HG03039 (cell line): ENCODE results near the gene ARHGAP23.

ENCODE experiments used
- ATAC-seq: cut with Tn5 transposase; IDR thresholded peaks from one replicate; pipeline ENCODE4 v1.9.1; 2021; ENCODE audit warnings: mild to moderate bottlenecking, moderate library complexity; ENCODE audit not compliant: unreplicated experiment

ARHGAP23 gene

DNA sequence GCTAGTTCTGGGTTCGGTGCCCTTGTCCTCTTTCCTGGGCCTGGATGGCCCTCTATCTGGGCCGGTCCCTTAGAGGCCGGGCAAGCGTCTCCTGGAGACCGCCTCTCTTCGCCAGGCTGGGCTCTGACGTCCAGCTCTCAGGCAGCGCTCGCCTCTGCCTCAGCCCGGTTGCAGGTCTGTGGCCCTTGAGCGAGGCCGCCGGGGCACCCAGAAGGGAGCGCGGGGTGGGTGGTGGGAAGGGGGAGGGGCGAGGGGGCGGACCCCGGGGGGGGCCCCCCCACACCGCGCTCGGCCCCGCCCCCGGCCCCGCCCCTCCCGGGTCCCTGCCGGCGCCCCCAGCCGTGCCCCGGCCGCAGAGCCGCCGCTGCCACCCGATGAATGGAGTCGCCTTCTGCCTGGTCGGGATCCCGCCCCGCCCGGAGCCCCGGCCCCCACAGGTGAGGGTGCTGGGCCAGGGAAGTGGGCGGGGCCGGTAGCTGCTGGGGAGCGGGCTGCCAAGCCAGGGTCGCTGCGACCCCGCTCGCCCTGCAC is at the start of gene ARHGAP23:
Gene ARHGAP23, plus strand, starts transcription at position 353 of the 531 bp plus-strand sequence. Its CDS starts 22 bp downstream, at position 375.
- no peak for ATAC-seq

DNA sequence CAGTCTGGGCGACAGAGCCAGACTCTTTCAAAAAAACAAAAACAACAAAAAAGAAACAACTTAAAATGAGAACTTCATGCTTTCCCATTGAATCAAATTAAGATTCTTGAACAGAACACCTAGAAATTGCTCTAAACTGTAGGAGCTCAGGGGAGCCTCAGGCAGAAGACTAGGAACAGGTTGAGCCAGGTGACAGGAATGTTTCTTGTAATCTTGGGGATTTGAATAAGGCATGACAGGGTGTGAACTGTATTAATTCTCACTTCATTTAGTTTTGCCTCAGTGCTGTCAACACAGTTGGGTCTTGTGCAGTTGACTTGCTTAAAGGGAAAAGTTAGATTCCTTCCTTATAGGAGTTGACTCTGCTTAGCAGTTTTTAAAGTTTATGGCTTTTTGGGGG is 48.8 kb upstream of the ARHGAP23 start:
- no peak for ATAC-seq

DNA sequence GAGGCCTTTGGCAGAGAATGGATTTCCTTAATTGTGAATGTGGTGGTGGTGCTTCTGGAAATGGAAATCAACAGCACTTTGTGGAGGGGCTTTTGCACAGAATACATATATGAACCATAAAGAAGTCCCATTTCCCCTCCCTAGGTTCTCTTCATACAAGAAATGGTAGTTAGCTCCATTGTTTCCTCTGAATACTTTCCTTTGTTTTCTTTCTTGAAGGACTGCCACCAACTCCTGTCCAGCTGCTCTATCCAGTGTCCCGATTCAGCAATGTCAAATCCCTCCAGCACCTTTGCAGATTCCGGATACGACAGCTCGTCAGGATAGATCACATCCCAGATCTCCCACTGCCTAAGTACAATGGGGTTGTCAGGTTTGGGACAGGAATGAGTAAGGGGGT is 33.2 kb upstream of the ARHGAP23 start:
- ATAC-seq: no peak

DNA sequence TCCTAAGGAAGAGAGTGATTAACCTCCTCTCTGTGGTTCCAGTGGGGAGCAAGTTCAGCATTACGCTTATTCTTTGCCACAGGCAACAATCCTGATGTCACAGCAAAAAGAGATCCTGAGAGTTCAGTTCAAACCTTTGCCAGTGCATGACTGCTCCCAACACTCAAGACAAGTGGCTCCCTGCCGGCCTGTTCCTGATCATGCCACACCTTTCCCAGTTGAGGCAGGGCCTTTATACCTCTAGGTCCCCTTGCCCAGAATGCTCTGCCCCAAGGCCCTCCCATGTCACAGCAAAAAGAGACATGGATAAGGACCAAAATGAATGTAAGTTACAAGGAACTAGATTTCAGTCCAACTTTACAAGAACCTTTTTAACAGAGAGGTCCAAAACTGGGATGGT is 31.0 kb upstream of the ARHGAP23 start:
- no peak for ATAC-seq

- ATAC-seq: no peak
These were observed 28.0 kb upstream of the ARHGAP23 start for GRCh38 chr17:38400286-38400685.

DNA sequence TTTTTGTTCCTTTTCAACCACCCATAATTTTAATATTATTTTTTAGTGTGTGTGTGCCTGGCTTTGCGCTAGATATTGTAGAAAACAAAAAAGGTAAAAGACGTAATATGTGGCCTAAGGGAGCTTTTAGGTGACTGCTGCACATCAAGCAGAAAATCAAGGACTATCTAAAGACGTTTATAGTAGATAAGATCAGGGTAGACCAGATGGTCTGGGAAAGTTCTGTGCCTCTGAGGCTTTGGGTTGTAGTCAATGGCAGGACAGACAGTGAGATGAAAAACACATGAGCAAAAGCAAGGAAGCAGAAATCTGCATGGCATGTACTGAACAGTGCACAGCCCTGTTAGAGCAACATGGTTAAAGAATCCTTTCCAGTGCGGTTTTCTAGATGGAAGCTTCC is 26.8 kb upstream of the ARHGAP23 start:
- no peak for ATAC-seq

- no peak for ATAC-seq
These were observed 25.4 kb upstream of the ARHGAP23 start for GRCh38 chr17:38402897-38403296.

- no peak for ATAC-seq
These were observed 24.8 kb upstream of the ARHGAP23 start for GRCh38 chr17:38403491-38403890.

GRCh38 chr17:38404174-38404943 is 23.9 kb upstream of the ARHGAP23 start:
- ATAC-seq: no peak

DNA sequence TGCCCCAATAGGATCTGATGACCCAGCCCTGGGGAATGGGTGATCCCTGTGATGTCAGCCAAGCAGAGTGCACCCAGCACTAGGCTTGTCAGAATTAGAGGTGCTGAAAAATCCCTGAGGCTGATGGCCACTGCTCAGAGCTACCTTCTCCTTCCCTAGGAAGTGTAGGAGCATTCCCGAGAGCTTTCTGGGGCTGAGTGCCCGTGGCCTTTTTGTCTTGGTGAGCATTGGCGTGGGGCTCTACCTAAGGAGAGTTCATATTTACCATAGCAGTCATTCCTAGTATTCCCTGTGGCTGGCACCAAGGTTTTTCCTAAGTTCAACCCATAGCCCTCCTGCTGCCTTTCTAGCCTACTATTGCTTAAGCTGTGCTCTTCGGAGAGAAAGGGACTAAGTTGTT is 22.6 kb upstream of the ARHGAP23 start:
- no peak for ATAC-seq

DNA sequence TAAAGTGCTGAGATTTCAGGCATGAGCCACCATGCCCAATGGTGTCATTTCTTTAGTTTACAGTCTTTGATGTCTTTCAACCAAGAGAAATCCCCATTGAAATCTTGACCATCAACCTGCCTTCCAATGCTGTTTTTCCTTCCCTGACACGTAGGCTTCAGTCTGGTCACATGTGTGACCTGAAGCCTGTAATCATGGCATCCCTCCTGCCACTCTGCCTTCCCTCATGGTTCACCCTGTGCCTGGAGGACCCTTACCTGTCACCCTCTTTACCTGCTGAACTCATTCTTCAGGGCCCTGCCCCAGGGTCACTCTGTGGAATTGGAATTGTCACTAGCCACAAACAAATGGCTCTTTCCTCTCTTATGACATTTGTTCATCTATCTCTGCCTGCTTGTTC is 18.1 kb upstream of the ARHGAP23 start:
- ATAC-seq: no peak

DNA sequence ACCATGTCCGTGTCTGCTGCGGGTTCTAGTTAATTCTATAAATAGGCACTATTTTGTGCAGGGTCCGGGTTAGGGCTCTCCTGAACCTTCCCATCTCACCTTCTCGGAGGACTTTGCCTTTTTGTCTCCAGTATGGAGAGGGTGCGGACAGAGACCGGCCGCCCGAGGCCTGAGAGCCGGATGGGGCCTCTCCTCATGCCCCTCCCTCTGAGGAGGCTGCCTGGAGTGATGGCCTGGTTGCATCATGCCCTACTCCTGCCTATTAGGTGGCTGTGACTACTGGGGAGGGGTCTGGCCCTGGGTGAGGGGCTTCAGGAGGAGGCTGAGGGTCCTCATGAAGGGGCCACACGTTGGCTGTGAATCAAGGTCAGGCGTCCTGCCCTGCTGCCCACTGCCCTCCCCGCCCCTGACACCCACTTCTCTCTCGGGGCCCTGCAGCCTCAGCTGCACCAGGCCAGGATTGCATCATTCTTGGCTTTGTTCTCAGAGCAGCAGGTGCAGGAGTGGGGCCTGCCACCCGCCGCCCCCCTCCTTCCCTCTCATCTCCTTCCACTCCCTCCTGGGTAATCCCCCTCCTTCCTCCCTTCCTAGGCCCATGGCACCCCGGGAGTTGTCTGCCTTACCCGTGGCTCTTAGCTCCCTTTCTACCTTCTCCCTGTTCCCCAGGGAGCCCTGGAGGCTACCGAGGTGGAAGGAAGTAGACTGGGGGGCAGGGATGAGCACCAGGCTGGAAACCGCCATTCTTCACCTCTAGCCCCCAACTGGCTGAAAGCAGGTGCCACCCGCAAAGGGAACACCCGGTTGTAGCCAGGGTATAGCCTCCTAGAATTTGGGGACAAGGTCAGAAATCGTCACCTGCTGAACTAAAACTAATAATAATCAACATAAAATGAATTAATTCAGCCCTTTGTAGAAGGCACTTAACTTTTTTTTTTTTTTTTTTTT is 12.7 kb upstream of the ARHGAP23 start:
- no peak for ATAC-seq

GRCh38 chr17:38416840-38417209 is 11.4 kb upstream of the ARHGAP23 start:
- ATAC-seq: no peak

DNA sequence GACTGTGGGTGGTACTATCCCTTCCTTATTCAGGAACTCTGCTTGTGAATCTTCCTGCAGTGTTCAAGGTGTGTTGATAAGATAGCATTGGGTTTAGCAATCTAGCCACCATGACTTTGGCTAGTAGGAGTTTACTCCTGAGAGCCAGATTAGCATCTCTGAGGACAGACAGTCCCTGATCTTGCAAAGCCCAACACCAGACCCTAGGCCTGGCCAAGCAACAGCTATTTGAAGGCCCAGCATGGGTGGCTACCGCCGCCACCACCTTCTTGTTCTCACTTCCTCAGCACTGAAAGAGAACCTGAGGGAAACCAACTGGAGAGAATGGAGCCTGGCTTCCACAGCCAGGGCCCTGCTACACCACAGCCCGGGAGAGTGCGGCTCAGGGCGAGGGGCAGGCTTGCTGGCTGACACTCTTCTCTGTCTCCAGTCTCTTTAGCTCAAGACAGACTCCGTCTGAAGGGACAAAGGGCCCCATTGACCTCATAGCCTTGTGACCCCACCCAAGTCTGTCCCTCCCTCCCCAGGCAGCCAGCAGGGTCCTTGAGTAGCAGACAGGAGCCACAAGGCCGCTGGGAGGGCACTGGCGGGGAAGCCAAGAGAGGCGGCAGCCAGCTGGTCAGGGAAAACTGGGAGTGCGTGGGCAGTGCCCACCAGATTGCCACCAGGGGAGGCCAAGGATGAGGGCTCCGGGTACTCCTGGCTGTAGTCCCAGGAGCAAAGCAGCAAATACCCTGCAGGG is 10.9 kb upstream of the ARHGAP23 start:
- ATAC-seq: no peak

DNA sequence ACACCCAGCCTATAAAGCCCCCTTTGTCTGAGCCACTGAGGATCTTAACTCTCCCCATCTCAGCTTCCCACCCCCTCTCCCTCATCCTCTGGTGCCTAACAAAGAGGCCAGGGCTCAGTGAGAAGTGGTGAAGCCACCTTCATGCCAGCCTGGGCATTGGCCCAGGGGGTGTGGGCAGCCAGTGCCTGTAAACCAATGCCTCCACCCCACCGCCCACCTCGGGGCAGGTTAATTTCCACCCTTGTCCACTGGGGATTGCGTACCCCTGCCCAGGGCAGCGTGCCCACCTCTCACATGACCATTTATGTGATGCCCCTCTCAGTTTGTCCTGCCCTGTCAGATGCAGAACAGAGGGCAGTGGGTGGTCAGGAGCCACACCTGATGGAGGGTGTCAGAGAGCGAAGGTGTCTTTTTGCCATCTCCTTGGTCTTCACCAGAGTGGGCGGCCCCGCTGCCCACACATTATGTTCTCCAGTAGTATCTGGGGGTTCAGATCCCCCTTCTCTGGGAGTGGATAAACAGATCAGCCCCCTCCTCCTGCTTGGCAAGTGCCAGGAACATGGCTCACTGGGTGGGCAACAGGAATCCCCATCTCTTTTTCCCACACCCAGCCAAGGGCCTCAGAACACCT is 10.1 kb upstream of the ARHGAP23 start:
- ATAC-seq: no peak

DNA sequence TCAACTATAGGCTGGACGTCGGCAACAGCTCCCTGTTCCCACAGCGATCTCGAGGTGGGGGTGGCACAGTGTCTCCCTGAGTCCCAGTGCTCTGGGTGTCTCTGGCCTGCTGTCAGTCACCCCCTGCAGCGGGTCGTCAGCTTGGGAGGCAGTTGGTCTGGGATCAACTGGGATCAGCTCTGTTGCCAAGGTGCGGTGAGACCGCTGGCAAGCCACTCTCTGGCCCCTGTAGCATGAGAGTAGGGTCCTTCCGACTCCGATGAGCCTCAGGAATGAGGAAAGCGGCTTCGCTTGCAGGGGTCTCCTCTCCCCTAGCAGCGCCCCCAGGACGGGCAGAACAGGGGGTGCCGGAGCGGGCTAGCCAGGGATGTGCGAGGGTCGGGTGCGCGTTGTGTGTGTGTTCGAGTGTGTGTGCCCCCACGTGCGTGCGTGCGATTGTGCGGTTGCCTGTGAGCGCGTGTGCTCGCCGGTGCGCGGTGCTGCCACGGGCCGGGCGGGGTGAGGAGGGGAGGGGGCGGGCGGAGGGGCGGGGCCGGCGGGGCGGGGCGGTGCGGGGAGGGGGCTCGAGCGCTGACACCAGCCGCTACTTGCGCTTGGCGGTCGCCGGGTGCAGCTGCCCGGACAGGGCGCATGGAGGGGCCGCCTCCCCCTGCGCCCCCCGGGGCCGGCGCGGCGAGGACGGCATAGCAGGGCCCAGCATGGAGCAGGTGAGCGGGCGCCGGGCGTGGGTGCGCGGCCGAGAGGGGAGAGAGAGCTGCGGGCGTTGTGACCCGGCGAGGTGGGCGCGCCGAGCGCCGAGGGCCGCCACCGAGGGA is 9.4 kb upstream of the ARHGAP23 start:
- ATAC-seq: no peak

DNA sequence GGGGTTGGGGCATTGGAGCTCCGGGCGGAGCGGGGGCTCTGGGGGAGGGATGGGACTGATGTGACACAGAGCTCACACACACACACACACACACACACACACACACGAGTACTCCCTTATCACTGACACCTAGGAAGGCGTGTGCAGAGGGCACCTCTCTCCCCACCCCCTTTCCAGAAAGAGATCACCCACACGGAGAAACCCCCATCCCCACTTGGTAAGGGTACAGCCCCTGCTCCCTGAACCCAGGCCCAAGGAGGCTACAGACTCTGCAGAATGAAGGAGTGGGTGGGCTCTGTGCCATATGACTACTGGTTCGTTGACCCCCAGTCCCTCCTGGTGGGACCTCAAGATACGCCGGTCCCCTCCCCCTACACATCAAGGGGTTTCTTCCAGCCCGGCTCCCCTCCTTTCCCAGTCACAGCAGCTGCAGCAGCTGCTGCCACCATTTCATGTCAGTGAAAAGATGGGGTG is 8.7 kb upstream of the ARHGAP23 start:
- ATAC-seq: no peak

DNA sequence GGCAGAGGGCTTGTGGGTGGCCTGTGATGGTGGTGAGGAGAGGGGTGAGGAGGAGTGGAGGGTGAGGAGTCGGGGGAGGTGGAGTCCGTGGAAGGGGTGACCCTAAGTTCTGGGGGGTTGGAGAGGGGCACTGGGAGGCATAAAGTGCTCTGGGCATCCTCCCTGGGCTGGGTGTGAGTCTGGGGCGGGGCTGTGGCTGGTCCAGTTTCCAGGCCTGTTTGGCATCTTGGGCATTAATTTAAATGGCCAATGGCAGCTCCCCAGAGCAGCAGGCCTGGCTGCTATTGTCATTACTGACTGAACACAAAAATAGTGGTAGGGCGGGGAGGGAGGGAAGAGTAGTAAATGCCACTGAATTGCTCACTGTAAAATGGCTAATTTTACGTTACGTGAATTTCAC is 7.7 kb upstream of the ARHGAP23 start:
- no peak for ATAC-seq

DNA sequence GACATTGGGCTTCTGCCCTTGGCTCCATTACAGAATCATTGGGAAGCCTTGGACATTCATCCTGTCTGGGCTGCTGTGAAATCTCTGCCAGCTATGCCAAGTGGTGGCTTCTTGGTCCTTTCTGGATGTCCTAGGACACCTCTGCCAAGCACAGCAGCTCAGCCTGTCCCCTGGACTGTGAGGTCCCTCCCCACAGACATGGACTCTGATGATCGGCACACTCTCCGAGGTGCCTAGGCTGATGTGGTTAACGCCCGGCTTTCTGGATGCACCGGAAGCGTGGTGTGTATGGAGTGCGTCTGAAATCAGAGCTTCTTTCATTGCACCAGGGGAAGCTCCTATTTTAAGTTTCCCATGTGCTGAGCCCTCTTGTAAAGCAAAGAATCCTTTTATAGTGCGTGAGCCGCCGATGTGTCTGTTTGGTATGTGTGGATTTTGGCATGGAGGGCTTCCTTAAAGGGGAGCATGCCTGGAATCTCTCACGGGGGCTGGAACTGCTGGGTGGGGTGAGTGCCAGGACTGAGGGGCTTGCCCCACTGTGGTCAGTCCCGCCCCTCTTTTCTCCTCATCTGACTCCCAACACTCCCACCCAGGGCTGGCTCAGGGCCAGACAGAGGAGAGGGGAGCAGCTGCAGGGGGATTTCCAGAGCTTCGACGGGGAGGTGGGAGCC is 7.0 kb upstream of the ARHGAP23 start:
- ATAC-seq: no peak
